ENCODE data around the gene ARMH1. TPM values are rescaled to one million over a fixed set of nuclear protein-coding genes. Genes with fewer than 3 reads are reported as not detected.
A peak's percentile ranks its signal among the peaks of the same experiment; 100 is the strongest.

ARMH1 gene
- total and polyA plus RNA-seq, 9 donors, result 3.1 to 13.8 (median 5.7) TPM

- intact Hi-C loops (cut with DNase I), result no loop called here
- WGBS, 3 donors, result 14 to 19% (median 16%) methylated on average over 8 of the region's 8 CpGs
- Histone ChIP-seq H3K27ac (peak overlapping the region; percentile 52 to 90), H3K9me3 (no peaks in the 10 kb centered on the region), H3K36me3 (no peaks in the 10 kb centered on the region), H3K27me3 (no peaks in the 10 kb centered on the region), H3K4me3 (peak overlapping the region; percentile 59), H3K4me1 (ENCODE audit: insufficient read depth) (peaks cover 2% of the 10 kb centered on the region)
- DNase-seq, result no peak
- no peak for TF ChIP-seq CTCF (IDR thresholded peaks at IDR 0.05)
- no peak for TF ChIP-seq POLR2A (IDR thresholded peaks at IDR 0.05)
- TF ChIP-seq EP300 (IDR thresholded peaks at IDR 0.05), result no peak
Observed at GRCh38 chr1:44631333-44631646, 43.2 kb upstream of the ARMH1 start.

GRCh38 chr1:44631647-44632539 lies 42.6 kb upstream of the ARMH1 start:
- TF ChIP-seq CTCF (IDR thresholded peaks at IDR 0.05) (peak in 1 of 3 donors; percentile 20), EP300 (IDR thresholded peaks at IDR 0.05) (no peak), POLR2A (IDR thresholded peaks at IDR 0.05) (peak; percentile 73)
- DNase-seq, result peak; percentile 88 to 95 (median 91)
- Histone ChIP-seq H3K27me3 (no peaks in the 10 kb centered on the region), H3K36me3 (no peaks in the 10 kb centered on the region), H3K4me1 (ENCODE audit: insufficient read depth) (peaks cover 2% of the 10 kb centered on the region), H3K27ac (peak overlapping the region; percentile 52 to 90), H3K4me3 (peak overlapping the region; percentile 59), H3K9me3 (no peaks in the 10 kb centered on the region)
- intact Hi-C loops (cut with DNase I), result no loop called here
- WGBS, 3 donors, result 1% methylated on average over 60 to 88 of the region's 88 CpGs

GRCh38 chr1:44632598-44632997 lies 41.9 kb upstream of the ARMH1 start:
- intact Hi-C loops (cut with DNase I), result no loop called here
- peaks cover 2% of the 10 kb centered on the region for H3K4me1 ChIP-seq (ENCODE audit: insufficient read depth)

DNA sequence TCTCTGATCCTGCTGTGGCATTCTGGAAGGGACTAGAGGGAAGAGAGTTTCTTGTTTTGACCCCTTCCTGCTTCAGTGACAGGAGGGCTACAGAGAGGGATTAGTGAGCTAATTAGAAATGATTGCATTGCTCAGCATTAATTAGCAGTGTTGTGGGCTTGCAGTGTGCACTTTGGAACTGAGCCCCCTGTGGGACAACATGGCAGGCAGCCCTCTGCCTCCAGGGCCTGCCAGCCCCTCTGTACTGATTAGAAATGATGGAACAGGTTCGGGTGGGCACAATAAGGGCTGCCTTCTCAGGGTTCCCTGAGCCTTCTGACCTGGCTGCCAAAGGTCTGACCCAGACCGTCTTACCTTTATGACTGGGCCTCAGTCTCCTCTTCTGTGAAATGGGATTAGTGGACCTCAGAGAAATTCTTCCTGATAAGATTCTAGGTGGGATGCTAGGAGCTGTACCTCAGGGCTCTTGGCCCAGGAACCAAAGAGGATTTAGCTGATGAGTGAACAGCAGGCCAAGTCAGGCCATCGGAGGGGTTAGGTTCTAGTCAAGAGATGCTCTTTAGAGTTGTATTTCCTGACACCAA lies 39.8 kb upstream of the ARMH1 start:
- TF ChIP-seq CTCF (IDR thresholded peaks at IDR 0.05) (no peak), EP300 (IDR thresholded peaks at IDR 0.05) (no peak), POLR2A (IDR thresholded peaks at IDR 0.05) (no peak)
- no peaks in the 10 kb centered on the region for H3K9me3 ChIP-seq
- WGBS, 3 donors, result 82 to 89% (median 85%) methylated on average over 3 of the region's 3 CpGs
- H3K4me3 ChIP-seq, result no peak overlapping the region
- H3K27ac ChIP-seq, result no peak overlapping the region
- peaks cover 2% of the 10 kb centered on the region for H3K4me1 ChIP-seq (ENCODE audit: insufficient read depth)
- no peak for DNase-seq
- intact Hi-C loops (cut with DNase I), result loop anchor here in 1 of 4 donors (5.0 kb wide), 1 partner anchor 642 kb away; the partner anchor contains the start of gene CCDC24
- no peaks in the 10 kb centered on the region for H3K36me3 ChIP-seq
- no peaks in the 10 kb centered on the region for H3K27me3 ChIP-seq

More at GRCh38 chr1:44632598-44632997, 41.9 kb upstream of the ARMH1 start:
- TF ChIP-seq POLR2A (IDR thresholded peaks at IDR 0.05), result no peak
- no peak for TF ChIP-seq CTCF (IDR thresholded peaks at IDR 0.05)
- no peak for TF ChIP-seq EP300 (IDR thresholded peaks at IDR 0.05)
- no peaks in the 10 kb centered on the region for H3K27me3 ChIP-seq
- peak overlapping the region; percentile 59 for H3K4me3 ChIP-seq
- no peak for DNase-seq
- peak overlapping the region in 1 of 2 donors; percentile 90 for H3K27ac ChIP-seq
- WGBS, 3 donors, result 8 to 11% (median 8%) methylated on average over 9 of the region's 9 CpGs
- H3K9me3 ChIP-seq, result no peaks in the 10 kb centered on the region
- H3K36me3 ChIP-seq, result no peaks in the 10 kb centered on the region

Measured in ovary (tissue), 9 donors.